Endothelial cell of umbilical vein (primary cell): ENCODE results near the gene TMOD2.

Experiments used
- EZH2 ChIP-seq: IDR thresholded peaks from 2 replicates; pipeline ENCODE4 v1.6.1; 2012; ENCODE audit warnings: borderline replicate concordance, low read depth, mild to moderate bottlenecking, moderate library complexity, low read length, inconsistent platforms; ENCODE audit not compliant: severe bottlenecking
- FOS ChIP-seq: IDR thresholded peaks from 2 replicates; pipeline ENCODE4 v1.6.1; 2011; ENCODE audit warnings: mild to moderate bottlenecking, low read length, moderate library complexity, borderline replicate concordance; ENCODE audit not compliant: insufficient read depth
- GATA2 ChIP-seq: IDR thresholded peaks from 2 replicates; pipeline ENCODE4 v1.7.0; 2011; ENCODE audit warnings: low read depth, mild to moderate bottlenecking, moderate library complexity, mixed read lengths, low read length; ENCODE audit not compliant: insufficient read length, insufficient read depth
- JUN ChIP-seq: IDR thresholded peaks from 2 replicates; pipeline ENCODE4 v1.6.1; 2011; ENCODE audit warnings: borderline replicate concordance, low read depth; ENCODE audit not compliant: insufficient read length, insufficient read depth
- MYC ChIP-seq: IDR thresholded peaks from one replicate; pipeline ENCODE4 v1.6.1; 2011; ENCODE audit warnings: mild to moderate bottlenecking, low read depth, low read length
- POLR2A ChIP-seq: IDR thresholded peaks from 2 replicates; pipeline ENCODE4 v1.6.1; 2012; ENCODE audit warnings: low read depth, mild to moderate bottlenecking, control low read depth, low read length
- POLR2AphosphoS5 ChIP-seq: IDR thresholded peaks from 2 replicates; pipeline ENCODE4 v1.6.1; 2012; ENCODE audit warnings: low read depth, mild to moderate bottlenecking, control low read depth, low read length, moderate library complexity; ENCODE audit not compliant: insufficient read depth
- TF ChIP-seq, protein P1 (sequence below), 2 donors: IDR thresholded peaks; 1 replicate in 1 of 2; 2 replicates in 1 of 2; pipeline ENCODE4 v1.5.1; 2011; ENCODE audit warnings: low read length in 2 of 2, mild to moderate bottlenecking in 2 of 2, moderate library complexity in 2 of 2, control low read depth in 1 of 2, inconsistent platforms in 1 of 2, low read depth in 1 of 2; ENCODE audit not compliant: insufficient read depth in 1 of 2; ENCODE audit errors: extremely low read depth in 1 of 2
- TF ChIP-seq, protein P2 (sequence below): IDR thresholded peaks from 2 replicates; pipeline ENCODE4 v1.6.1; 2011; ENCODE audit not compliant: insufficient read depth, insufficient read length

DNA sequence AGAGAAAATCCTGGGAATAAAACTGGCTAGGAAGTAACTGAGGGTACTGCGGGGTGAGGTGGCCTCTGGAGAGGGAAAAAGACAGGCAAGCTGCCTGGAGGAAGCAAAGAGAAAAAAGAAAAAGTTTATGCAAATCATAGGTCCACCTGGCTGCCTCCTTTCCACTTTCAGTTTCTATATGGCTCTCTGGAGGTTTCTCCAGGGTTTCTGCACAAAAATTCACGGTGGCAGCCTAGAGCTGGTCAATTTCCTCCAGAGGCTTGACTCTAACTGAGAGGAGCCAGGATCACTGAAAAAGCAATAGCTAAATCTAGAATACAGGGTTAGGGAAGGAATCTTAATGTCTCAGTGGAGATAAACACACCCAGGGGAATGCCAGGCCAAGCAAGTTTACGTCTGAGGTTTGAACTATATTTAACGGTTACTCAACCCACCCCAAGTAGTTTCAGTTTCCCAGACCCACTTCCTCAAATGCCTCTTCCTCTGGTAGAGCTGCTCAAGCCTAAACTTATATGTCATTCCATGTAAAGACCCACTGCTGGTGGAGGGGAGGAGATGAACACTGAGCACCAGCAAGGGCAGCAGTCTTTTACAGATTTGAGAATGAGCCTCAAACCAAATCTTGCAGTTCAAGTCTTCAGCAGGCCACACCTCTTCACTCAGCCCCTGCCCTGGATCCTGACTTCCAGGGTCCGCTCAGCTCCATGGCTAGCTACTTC lies 19.7 kb upstream of the TMOD2 start:
- TF ChIP-seq, protein P1, sequence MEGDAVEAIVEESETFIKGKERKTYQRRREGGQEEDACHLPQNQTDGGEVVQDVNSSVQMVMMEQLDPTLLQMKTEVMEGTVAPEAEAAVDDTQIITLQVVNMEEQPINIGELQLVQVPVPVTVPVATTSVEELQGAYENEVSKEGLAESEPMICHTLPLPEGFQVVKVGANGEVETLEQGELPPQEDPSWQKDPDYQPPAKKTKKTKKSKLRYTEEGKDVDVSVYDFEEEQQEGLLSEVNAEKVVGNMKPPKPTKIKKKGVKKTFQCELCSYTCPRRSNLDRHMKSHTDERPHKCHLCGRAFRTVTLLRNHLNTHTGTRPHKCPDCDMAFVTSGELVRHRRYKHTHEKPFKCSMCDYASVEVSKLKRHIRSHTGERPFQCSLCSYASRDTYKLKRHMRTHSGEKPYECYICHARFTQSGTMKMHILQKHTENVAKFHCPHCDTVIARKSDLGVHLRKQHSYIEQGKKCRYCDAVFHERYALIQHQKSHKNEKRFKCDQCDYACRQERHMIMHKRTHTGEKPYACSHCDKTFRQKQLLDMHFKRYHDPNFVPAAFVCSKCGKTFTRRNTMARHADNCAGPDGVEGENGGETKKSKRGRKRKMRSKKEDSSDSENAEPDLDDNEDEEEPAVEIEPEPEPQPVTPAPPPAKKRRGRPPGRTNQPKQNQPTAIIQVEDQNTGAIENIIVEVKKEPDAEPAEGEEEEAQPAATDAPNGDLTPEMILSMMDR (IDR thresholded peaks at IDR 0.05; ENCODE audit: extremely low read depth in 1 of 2, insufficient read depth in 1 of 2, low read depth in 1 of 2, low read length in 2 of 2), result no peak
- TF ChIP-seq, protein P2, sequence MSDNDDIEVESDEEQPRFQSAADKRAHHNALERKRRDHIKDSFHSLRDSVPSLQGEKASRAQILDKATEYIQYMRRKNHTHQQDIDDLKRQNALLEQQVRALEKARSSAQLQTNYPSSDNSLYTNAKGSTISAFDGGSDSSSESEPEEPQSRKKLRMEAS, result no peak
- TF ChIP-seq EZH2 (no peak), GATA2 (no peak), POLR2A (no peak), POLR2AphosphoS5 (no peak), JUN (no peak), MYC (no peak), FOS (no peak)
